ENCODE measurements around the gene PTOV1. TPM values are rescaled to one million over a fixed set of nuclear protein-coding genes. Genes with fewer than 3 reads are reported as not detected.

The PTOV1 gene
- total and polyA plus RNA-seq, 2 donors (not counting 1 experiment from before 2014, with no cell fraction given): 144 to 230 TPM

DNA sequence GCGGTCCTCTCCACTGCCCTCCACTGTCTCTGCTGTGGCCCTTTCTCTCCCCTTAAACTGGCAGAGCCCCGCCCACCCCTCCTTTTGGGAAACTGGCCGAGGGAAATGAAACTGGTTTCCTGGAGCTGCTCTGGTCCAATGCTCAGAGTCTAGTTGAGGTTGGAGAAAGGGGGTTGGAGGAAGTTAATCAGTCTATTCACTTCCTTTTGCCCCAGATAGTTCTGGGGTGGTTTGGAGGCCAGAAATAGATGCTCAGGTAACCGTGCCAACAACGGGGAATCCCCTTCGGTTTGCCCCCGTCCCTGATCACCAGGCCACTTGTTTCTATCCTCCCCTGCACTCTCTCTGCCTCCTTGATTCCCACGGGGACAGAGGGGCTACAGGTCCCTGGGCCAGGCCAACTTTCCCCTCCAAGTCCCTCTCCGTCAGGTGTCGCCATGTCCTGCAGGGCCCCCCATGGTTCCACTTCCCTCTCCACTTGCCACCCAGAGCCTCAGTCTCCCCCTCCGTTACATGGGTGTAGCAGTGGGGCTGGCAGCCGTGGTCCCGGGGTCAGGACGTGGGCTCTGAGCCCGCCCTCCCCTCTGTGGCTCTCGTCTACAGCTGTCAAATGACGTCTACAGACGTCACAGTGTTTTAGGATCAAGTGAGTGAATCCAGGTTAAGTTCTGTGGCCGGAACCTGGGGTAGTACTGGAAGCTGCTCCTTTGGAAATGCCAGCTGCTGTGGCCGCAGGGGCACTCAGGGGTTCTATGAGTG is 46.1 kb downstream of the PTOV1 start, which contains the start of gene IL4I1:
TSS of gene IL4I1 (minus strand) at position 25 of the 759 bp plus-strand sequence. CDS start 727 bp downstream, outside the sequence.
- peak within 1 kb of the TSS; percentile 89 for H3K4me3 Mint-ChIP-seq
- peak within 1 kb of the TSS; percentile 94 for H3K4me2 ChIP-seq (replicated peaks; ENCODE audit: low read depth, low read length, poor library complexity, severe bottlenecking)

More for the DNA sequence above, 46.1 kb downstream of the PTOV1 start, which contains the start of gene IL4I1:
- Histone ChIP-seq H3K36me3 (replicated peaks in 1 of 2; ENCODE audit: control extremely low read depth in 1 of 2, control insufficient read depth in 1 of 2, extremely low read depth in 1 of 2, insufficient read depth in 2 of 2, low read length in 1 of 2) (no peaks in the 10 kb centered on the region), H3K4me1 (ENCODE audit: control insufficient read depth in 2 of 2, insufficient read depth in 2 of 2, low read length in 2 of 2) (peaks cover 30 to 39% of the 10 kb centered on the region in 2 donors), H3K27me3 (replicated peaks in 1 of 4; ENCODE audit: control extremely low read depth in 1 of 4, control insufficient read depth in 3 of 4, insufficient read depth in 4 of 4, low read length in 3 of 4) (no peaks in the 10 kb centered on the region), H3K27ac (ENCODE audit: low read length in 2 of 2) (peak within 1 kb of the TSS; percentile 82 to 84), H4K20me1 (ENCODE audit: control insufficient read depth, insufficient read depth, low read length, poor library complexity, severe bottlenecking) (no peaks in the 10 kb centered on the region), H2AFZ (ENCODE audit: insufficient read depth, low read depth, low read length, poor library complexity, severe bottlenecking) (peak within 1 kb of the TSS; percentile 38), H3K9me3 (ENCODE audit: control extremely low read depth in 1 of 3, control insufficient read depth in 2 of 3, insufficient read depth in 1 of 3, low read length in 2 of 3) (no peaks in the 10 kb centered on the region), H3K9ac (ENCODE audit: low read length) (peak within 1 kb of the TSS; percentile 67), H3K4me3 (ENCODE audit: control extremely low read depth in 1 of 5, extremely low read depth in 1 of 5, insufficient read depth in 1 of 5, low read depth in 2 of 5, low read length in 4 of 5) (peak within 1 kb of the TSS; percentile 34 to 60 (median 44)), H3K79me2 (ENCODE audit: control insufficient read depth, insufficient read depth, low read length) (peaks cover 4% of the 10 kb centered on the region)
- H3K4me1 Mint-ChIP-seq: peaks cover 40% of the 10 kb centered on the region
- no peaks in the 10 kb centered on the region for H3K27me3 Mint-ChIP-seq
- DNase-seq: peak; percentile 91
- ATAC-seq (ENCODE audit: low read depth): peak; percentile 74
- POLR2A ChIA-PET: interaction anchor here (0.8 to 3.0 kb wide), 4 partner anchors 9 to 20 kb away, joined by 3 to 20 read pairs (median 7); partner anchors contain the start of genes AKT1S1 and TBC1D17
- no peaks in the 10 kb centered on the region for H3K9me3 Mint-ChIP-seq (ENCODE audit: insufficient read depth)
- TF ChIP-seq EZH2 (IDR thresholded peaks at IDR 0.05; ENCODE audit: borderline replicate concordance, insufficient read depth, low read depth, low read length, poor library complexity, severe bottlenecking): no peak
- TF ChIP-seq, protein P1, sequence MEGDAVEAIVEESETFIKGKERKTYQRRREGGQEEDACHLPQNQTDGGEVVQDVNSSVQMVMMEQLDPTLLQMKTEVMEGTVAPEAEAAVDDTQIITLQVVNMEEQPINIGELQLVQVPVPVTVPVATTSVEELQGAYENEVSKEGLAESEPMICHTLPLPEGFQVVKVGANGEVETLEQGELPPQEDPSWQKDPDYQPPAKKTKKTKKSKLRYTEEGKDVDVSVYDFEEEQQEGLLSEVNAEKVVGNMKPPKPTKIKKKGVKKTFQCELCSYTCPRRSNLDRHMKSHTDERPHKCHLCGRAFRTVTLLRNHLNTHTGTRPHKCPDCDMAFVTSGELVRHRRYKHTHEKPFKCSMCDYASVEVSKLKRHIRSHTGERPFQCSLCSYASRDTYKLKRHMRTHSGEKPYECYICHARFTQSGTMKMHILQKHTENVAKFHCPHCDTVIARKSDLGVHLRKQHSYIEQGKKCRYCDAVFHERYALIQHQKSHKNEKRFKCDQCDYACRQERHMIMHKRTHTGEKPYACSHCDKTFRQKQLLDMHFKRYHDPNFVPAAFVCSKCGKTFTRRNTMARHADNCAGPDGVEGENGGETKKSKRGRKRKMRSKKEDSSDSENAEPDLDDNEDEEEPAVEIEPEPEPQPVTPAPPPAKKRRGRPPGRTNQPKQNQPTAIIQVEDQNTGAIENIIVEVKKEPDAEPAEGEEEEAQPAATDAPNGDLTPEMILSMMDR (IDR thresholded peaks at IDR 0.05): no peak
- 0% methylated on average over 17 of the region's 20 CpGs for WGBS (ENCODE audit: insufficient coverage)
- peak within 1 kb of the TSS; percentile 97 for H3K27ac Mint-ChIP-seq
- CTCF ChIA-PET: interaction anchor here (1.0 to 3.6 kb wide), 5 partner anchors 16 to 57 kb away, joined by 3 to 17 read pairs (median 8); partner anchors contain the start of genes ATF5 and NUP62
- intact Hi-C loops (cut with micrococcal nuclease): loop anchor here (1.0 to 2.0 kb wide), 4 partner anchors 14 to 131 kb away; partner anchors contain the start of genes AKT1S1, ATF5, NUP62 and TBC1D17
